Activated CD4-positive, alpha-beta T cell treated with anti-CD3 and anti-CD28 coated beads for 4 hours (primary cell): ENCODE results near the gene GLUL.
"Not testable (repeated sequence)": the region's sequence is repeated elsewhere in the genome, so short reads cannot be mapped to it uniquely, and the experiment has no call there.

Source experiments
- DNase-seq, 2 donors: peaks; one replicate each; pipeline ENCODE4 v3.0.0-alpha.2; 2020

The GLUL gene

GRCh38 chr1:182367926-182368325, 23.7 kb downstream of the GLUL start:
- DNase-seq, result no peak

DNA sequence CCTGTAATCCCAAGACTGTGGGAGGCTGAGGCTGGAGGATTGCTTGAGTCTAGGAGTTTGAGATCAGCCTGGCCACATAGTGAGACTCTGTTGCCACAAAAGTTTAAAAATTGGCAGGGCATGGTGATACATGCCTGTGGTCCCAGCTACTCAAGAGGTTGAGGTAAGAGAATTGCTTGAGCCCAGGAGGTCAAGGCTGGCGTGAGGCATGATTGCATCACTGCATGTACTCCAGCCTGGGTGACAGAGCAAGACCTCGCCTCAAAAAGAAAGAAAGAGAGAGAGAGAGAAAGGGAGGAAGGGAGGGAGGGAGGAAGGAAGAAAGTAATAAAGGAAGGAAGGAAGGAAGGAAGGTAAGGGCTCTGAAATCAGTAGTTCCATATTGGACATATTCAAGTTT, 25.0 kb downstream of the GLUL start:
- DNase-seq, result no peak

GRCh38 chr1:182359645-182360044, 31.9 kb downstream of the GLUL start:
- DNase-seq, result no peak

DNA sequence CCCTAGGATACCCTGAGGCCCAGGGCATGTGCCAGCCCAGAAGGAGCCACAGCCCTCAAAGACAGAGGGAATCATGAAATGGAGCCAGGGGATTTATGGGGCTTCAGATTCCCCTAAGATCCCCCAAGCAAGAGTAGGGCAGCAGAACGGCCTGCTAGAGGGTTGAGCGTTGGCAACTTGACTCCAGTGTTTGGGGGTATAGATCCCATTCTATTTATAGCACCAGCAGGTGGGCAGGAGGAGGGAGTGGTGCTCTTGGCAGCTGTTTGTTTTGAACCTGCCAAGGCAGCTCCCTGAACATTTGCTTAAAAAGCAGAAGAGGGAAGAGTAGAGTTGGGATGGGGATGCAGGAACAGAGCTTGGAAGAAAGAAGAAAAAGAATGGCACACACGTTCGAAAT, 33.7 kb downstream of the GLUL start:
- no peak for DNase-seq

DNA sequence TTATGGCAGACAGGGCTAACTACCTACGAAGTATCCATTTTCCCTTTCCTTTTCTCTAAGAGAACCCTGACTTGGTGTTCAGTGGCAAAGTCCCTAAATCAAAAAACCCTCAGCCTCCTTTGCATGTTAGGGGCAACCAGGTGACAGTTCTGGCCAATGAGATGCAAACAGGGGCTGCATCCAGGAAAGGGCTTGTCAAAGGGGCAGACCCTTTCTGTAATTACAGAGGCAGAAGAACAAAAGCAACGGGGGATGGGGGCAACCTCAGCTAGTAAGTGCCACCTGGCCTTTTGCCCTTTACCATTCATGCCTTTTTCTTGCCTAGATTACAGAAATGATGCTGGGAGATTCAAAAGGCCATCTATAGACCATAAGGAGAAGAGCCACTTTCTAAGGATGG, 34.4 kb downstream of the GLUL start:
- DNase-seq, result no peak

DNA sequence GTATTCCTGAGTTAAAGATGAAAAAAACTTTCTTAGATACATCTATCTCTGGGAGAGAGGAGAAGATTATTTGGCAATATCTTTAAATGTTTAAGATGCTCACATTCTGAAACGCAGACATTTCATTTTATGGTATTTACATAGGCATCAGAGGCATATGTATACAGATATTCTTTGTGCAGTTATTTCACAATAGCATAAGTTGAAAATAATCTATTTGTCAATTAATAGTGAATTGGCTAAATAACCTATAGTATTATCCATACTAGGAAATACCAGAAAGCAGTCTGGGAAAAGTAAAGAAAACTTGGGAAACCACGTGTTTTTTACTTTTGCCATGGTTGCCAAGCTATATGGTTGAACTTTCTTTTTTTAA, 35.9 kb downstream of the GLUL start:
- no peak for DNase-seq

GRCh38 chr1:182351790-182352364, 39.7 kb downstream of the GLUL start:
- no peak for DNase-seq

DNA sequence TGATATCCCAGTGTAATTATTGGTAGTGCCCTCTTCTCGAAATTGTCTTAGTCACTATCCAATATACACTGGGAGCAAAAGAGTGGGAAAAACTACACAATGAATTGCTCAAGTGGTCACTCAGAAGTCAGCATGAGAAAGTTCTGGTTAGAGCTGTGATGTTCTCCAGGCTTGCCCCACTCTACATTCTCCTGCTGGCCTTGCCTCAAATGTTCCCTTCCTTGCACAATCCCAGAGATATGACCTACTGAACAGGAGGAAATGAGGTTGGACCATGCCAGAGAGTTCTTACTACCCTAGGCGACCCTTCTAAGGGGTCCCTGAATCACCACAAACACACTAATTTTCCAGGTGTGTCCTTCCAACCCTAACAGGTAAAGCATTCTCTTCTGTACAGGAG, 40.8 kb downstream of the GLUL start:
- DNase-seq, result no peak

GRCh38 chr1:182348961-182349747, 42.4 kb downstream of the GLUL start:
- no peak for DNase-seq

GRCh38 chr1:182347019-182347418, 44.6 kb downstream of the GLUL start:
- DNase-seq, result no peak

DNA sequence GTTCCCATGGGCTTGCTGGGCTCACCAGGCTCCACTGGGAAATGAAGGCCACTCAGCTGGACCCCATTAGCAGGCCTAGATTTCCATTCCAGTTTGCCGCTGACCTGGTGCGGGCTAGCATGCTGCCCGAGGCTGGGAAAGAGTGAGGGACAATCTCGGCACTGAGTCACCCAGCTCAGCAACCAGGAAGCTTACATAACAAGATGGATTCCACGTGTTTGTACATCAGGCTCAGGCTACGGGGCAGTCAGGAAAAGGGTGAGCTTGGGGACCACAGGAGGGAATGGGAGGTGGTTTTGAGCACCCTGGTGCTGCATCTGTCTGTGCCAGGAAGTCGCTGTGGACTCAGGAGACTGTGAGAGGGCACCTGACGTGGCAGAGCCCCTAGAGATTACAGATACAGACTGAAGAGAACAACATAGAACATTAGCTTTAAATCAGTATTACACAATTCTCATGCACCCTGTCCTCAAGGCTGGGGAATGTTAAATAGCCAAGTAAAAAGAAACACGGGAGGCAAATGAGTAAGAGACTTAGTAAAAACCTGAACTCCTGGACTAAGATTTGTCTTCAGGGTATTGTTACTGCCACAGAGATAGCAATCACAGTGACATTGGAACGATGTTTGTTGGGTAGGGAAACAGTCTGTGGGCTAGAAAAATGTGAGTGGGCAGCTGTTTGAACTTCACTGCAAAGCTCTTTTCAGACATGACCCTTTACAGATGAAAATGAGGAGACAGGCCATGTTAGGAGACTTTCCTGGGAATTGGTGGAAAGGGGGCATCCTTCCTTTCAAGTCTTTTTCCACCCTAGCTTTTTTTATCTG, 51.1 kb downstream of the GLUL start:
- DNase-seq, result no peak

DNA sequence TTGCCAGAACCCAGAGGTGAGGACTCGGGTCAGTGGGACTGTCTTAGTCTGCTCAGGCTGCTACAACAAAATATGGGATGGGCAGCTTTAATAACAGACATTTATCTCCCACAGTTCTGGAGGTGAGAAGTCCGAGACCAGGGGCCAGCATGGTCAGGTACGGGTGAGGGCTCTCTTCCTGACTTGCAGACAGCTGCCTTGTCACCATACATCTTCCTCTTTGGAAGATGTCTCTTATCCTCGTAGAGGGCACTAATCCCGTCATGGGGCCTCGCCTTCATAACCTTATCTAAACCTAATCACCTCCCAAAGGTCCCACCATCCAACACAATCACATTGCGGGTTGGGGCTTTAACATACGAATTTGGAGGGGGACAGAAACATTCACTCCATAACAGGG, 51.9 kb downstream of the GLUL start:
- DNase-seq, result no peak

DNA sequence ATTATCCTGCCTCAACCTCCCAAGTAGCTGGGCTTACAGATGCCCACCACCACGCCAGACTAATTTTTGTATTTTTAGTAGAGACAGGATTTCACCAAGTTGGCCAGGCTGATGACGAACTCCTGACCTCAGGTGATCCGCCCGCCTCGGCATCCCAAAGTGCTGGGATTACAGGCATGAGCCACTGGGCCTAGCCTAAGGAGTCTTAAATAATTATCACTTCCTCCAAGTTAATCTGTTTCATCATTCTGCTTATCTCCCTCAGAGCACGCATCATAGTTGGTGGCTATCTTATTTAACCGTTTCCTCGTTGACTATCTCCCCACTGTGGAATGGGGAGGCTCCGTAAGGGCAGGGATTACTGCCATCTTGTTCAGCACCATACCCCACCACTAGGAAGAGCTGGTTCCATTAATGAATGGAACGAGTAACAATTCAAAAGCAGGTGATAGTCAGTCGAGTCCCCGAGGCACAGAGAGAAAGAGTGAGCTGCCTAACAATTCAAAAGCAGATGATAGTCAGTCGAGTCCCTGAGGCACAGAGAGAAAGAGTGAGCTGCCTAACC, 52.7 kb downstream of the GLUL start:
- no peak for DNase-seq

GRCh38 chr1:182337736-182338571, 53.6 kb downstream of the GLUL start:
- no peak for DNase-seq

GRCh38 chr1:182335771-182336566, 55.6 kb downstream of the GLUL start:
- no peak for DNase-seq

- DNase-seq, result not testable (repeated sequence)
These were observed 58.5 kb downstream of the GLUL start for GRCh38 chr1:182333071-182333571.

DNA sequence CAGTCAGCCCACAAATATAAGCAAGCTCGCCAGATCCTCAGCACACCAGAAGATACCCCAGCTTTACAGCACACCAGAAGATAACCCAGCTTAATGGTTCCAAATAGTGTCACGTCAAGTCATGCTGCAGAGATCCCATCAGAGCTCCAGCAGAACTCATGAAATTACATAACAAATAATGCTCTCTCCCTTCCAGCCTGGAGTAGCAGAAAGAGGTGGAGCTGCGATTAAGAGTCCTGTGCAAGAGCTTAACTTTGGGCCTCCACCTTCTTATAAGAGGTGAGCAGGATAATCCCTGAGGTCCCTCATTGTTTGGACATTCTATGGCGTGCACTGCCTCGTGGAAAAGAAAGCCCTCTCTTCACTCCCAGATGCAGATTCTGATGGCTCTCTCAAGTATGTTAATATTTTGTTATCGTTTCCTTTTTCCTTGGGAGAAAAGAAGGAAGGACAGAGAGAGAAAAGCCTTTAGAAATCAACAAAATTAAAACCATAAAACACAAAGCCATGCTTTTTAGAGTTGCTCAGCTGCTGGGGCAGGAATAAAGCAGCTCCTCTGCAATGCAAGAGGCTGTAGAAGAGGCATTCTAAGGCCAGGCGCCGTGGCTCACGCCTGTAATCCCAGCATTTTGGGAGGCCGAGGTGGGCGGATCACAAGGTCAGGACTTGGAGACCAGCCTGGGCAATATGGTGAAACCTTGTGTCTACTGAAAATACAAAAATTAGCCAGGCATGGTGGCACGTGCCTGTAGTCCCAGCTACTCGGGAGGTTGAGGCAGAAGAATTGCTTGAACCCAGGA, 59.1 kb downstream of the GLUL start:
- no peak for DNase-seq
